Liver (tissue), 3 donors: ENCODE results near the gene NOA1.

Experiments
- ATF3 ChIP-seq: IDR thresholded peaks from 2 replicates; pipeline ENCODE4 v1.6.1; 2016; ENCODE audit warnings: antibody characterized with exemption
- FOXA1 ChIP-seq: IDR thresholded peaks from 2 replicates; pipeline ENCODE4 v1.6.1; 2016; ENCODE audit warnings: antibody characterized with exemption
- GABPA ChIP-seq, 2 donors: IDR thresholded peaks in 1 of 2; conservative IDR thresholded peaks in 1 of 2; 2 replicates each; pipeline ENCODE4 v1.6.1; 2016; ENCODE audit warnings: antibody characterized with exemption in 2 of 2, mild to moderate bottlenecking in 1 of 2, moderate library complexity in 1 of 2
- JUND ChIP-seq, 2 donors: IDR thresholded peaks; 2 replicates each; pipeline ENCODE4 v1.6.1; 2016; ENCODE audit warnings: antibody characterized with exemption in 2 of 2
- SP1 ChIP-seq: IDR thresholded peaks from 2 replicates; pipeline ENCODE4 v1.6.1; 2018; ENCODE audit warnings: antibody characterized with exemption, mild to moderate bottlenecking
- TF ChIP-seq, protein P1 (sequence below): fragments of 150-350 bp; IDR thresholded peaks from 2 replicates; pipeline ENCODE4 v1.5.1; 2017; ENCODE audit warnings: improper control_type of control experiment, low read depth, low read length; ENCODE audit not compliant: missing input control
- TF ChIP-seq, protein P2 (sequence below): IDR thresholded peaks from 2 replicates; pipeline ENCODE4 v1.6.1; 2016; ENCODE audit warnings: antibody characterized with exemption, mild to moderate bottlenecking
- donor health status: healthy.
- donor health status: healthy.

DNA sequence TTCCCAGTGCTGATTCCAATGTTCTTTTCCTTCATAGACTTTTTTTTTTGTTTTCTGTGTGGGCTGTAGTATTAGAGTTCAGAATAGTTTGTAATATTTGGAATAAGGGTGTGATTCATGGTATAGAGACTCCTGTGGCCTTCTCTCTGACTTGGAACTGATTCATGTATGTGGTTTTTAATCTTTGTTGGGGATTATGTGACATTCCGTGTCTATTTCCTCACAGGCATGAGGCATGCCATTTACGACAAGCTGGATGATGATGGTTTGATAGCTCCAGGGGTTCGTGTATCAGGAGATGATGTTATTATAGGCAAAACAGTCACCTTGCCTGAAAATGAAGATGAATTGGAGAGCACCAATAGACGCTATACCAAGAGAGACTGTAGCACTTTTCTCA lies 45.7 kb upstream of the NOA1 start:
- TF ChIP-seq, protein P1, sequence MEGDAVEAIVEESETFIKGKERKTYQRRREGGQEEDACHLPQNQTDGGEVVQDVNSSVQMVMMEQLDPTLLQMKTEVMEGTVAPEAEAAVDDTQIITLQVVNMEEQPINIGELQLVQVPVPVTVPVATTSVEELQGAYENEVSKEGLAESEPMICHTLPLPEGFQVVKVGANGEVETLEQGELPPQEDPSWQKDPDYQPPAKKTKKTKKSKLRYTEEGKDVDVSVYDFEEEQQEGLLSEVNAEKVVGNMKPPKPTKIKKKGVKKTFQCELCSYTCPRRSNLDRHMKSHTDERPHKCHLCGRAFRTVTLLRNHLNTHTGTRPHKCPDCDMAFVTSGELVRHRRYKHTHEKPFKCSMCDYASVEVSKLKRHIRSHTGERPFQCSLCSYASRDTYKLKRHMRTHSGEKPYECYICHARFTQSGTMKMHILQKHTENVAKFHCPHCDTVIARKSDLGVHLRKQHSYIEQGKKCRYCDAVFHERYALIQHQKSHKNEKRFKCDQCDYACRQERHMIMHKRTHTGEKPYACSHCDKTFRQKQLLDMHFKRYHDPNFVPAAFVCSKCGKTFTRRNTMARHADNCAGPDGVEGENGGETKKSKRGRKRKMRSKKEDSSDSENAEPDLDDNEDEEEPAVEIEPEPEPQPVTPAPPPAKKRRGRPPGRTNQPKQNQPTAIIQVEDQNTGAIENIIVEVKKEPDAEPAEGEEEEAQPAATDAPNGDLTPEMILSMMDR: no peak
- no peak for TF ChIP-seq GABPA (IDR thresholded peaks at IDR 0.05 in 1 of 2, conservative IDR thresholded peaks at IDR 0.05 in 1 of 2)
- TF ChIP-seq ATF3: no peak
- no peak for TF ChIP-seq SP1
- TF ChIP-seq, protein P2, sequence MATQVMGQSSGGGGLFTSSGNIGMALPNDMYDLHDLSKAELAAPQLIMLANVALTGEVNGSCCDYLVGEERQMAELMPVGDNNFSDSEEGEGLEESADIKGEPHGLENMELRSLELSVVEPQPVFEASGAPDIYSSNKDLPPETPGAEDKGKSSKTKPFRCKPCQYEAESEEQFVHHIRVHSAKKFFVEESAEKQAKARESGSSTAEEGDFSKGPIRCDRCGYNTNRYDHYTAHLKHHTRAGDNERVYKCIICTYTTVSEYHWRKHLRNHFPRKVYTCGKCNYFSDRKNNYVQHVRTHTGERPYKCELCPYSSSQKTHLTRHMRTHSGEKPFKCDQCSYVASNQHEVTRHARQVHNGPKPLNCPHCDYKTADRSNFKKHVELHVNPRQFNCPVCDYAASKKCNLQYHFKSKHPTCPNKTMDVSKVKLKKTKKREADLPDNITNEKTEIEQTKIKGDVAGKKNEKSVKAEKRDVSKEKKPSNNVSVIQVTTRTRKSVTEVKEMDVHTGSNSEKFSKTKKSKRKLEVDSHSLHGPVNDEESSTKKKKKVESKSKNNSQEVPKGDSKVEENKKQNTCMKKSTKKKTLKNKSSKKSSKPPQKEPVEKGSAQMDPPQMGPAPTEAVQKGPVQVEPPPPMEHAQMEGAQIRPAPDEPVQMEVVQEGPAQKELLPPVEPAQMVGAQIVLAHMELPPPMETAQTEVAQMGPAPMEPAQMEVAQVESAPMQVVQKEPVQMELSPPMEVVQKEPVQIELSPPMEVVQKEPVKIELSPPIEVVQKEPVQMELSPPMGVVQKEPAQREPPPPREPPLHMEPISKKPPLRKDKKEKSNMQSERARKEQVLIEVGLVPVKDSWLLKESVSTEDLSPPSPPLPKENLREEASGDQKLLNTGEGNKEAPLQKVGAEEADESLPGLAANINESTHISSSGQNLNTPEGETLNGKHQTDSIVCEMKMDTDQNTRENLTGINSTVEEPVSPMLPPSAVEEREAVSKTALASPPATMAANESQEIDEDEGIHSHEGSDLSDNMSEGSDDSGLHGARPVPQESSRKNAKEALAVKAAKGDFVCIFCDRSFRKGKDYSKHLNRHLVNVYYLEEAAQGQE: no peak
- no peak for TF ChIP-seq JUND (IDR thresholded peaks at IDR 0.05)
- TF ChIP-seq FOXA1: no peak
